ENCODE data around the gene CBLB.

The CBLB gene

GRCh38 chr3:105704726-105705410 is 163.9 kb downstream of the CBLB start:
- H3K4ac ChIP-seq (ENCODE audit: low read depth, low read length), result no peak overlapping the region
- no peak overlapping the region for H4K8ac ChIP-seq (ENCODE audit: low read depth, low read length)
- H4K12ac ChIP-seq (ENCODE audit: low read depth, low read length), result no peak overlapping the region
- WGBS (ENCODE audit: extremely low coverage, insufficient coverage, insufficient read length), result no CpG with 5 or more reads among the region's 4 CpGs
- peaks cover 9 to 11% of the 10 kb centered on the region in 2 experiments for H3K36me3 ChIP-seq (ENCODE audit: control insufficient read depth in 1 of 2, insufficient read depth in 2 of 2, low read length in 2 of 2)
- H2BK5ac ChIP-seq (ENCODE audit: low read depth, low read length, poor library complexity), result no peak overlapping the region
- no peak overlapping the region for H3K23ac ChIP-seq (ENCODE audit: low read length)
- DNase-seq, result no peak
- no peak overlapping the region for H2BK120ac ChIP-seq (ENCODE audit: insufficient read depth, low read length, poor library complexity)
- no peak overlapping the region for H3K9ac ChIP-seq (ENCODE audit: low read length)
- no peaks in the 10 kb centered on the region for H3K9me3 ChIP-seq (ENCODE audit: insufficient read depth, low read depth, low read length)
- no peak overlapping the region for H4K91ac ChIP-seq (ENCODE audit: low read depth, low read length)
- H3K4me2 ChIP-seq (ENCODE audit: low read length), result no peak overlapping the region
- H3K79me1 ChIP-seq (ENCODE audit: low read length), result no peaks in the 10 kb centered on the region
- H3K27me3 ChIP-seq (ENCODE audit: insufficient read depth, low read length), result no peaks in the 10 kb centered on the region
- no peak overlapping the region for H3K14ac ChIP-seq (ENCODE audit: low read length)
- H3K4me3 ChIP-seq (ENCODE audit: low read depth, low read length), result no peak overlapping the region
- H3K79me2 ChIP-seq (ENCODE audit: control insufficient read depth, insufficient read depth, low read length, poor library complexity), result no peaks in the 10 kb centered on the region
- H3K27ac ChIP-seq (ENCODE audit: low read depth, low read length), result no peak overlapping the region
- no peak overlapping the region for H2AFZ ChIP-seq (ENCODE audit: insufficient read depth, low read length, poor library complexity)
- H2BK12ac ChIP-seq (ENCODE audit: low read length), result no peak overlapping the region
- H3K4me1 ChIP-seq (ENCODE audit: control insufficient read depth in 1 of 2, insufficient read depth in 2 of 2, low read length in 2 of 2), result no peaks in the 10 kb centered on the region
- H3K18ac ChIP-seq (ENCODE audit: low read length), result no peak overlapping the region
- H2AK5ac ChIP-seq (ENCODE audit: low read length), result no peak overlapping the region

GRCh38 chr3:105700575-105700974 is 168.2 kb downstream of the CBLB start:
- H3K18ac ChIP-seq (ENCODE audit: low read length), result no peak overlapping the region
- H3K9ac ChIP-seq (ENCODE audit: low read length), result no peak overlapping the region
- no peaks in the 10 kb centered on the region for H3K9me3 ChIP-seq (ENCODE audit: insufficient read depth, low read depth, low read length)
- no peak overlapping the region for H2BK12ac ChIP-seq (ENCODE audit: low read length)
- H3K79me2 ChIP-seq (ENCODE audit: control insufficient read depth, insufficient read depth, low read length, poor library complexity), result no peaks in the 10 kb centered on the region
- peaks cover 9 to 11% of the 10 kb centered on the region in 2 experiments for H3K36me3 ChIP-seq (ENCODE audit: control insufficient read depth in 1 of 2, insufficient read depth in 2 of 2, low read length in 2 of 2)
- H4K12ac ChIP-seq (ENCODE audit: low read depth, low read length), result no peak overlapping the region
- H3K14ac ChIP-seq (ENCODE audit: low read length), result no peak overlapping the region
- H3K27ac ChIP-seq (ENCODE audit: low read depth, low read length), result no peak overlapping the region
- H3K4me2 ChIP-seq (ENCODE audit: low read length), result no peak overlapping the region
- no peak overlapping the region for H3K23ac ChIP-seq (ENCODE audit: low read length)
- no peak for DNase-seq
- no peak overlapping the region for H3K4ac ChIP-seq (ENCODE audit: low read depth, low read length)
- H3K4me1 ChIP-seq (ENCODE audit: control insufficient read depth in 1 of 2, insufficient read depth in 2 of 2, low read length in 2 of 2), result no peaks in the 10 kb centered on the region
- no peak overlapping the region for H2AK5ac ChIP-seq (ENCODE audit: low read length)
- no CpG with 5 or more reads among the region's 1 CpG for WGBS (ENCODE audit: extremely low coverage, insufficient coverage, insufficient read length)
- H3K4me3 ChIP-seq (ENCODE audit: low read depth, low read length), result no peak overlapping the region
- H4K8ac ChIP-seq (ENCODE audit: low read depth, low read length), result no peak overlapping the region
- H2BK120ac ChIP-seq (ENCODE audit: insufficient read depth, low read length, poor library complexity), result no peak overlapping the region
- H2BK5ac ChIP-seq (ENCODE audit: low read depth, low read length, poor library complexity), result no peak overlapping the region
- no peak overlapping the region for H2AFZ ChIP-seq (ENCODE audit: insufficient read depth, low read length, poor library complexity)
- no peak overlapping the region for H4K91ac ChIP-seq (ENCODE audit: low read depth, low read length)
- no peaks in the 10 kb centered on the region for H3K27me3 ChIP-seq (ENCODE audit: insufficient read depth, low read length)
- H3K79me1 ChIP-seq (ENCODE audit: low read length), result no peaks in the 10 kb centered on the region

GRCh38 chr3:105691633-105692032 is 177.2 kb downstream of the CBLB start:
- Histone ChIP-seq H2BK120ac (ENCODE audit: insufficient read depth, low read length, poor library complexity) (no peak overlapping the region), H3K27ac (ENCODE audit: low read depth, low read length) (no peak overlapping the region), H3K9ac (ENCODE audit: low read length) (no peak overlapping the region), H2AK5ac (ENCODE audit: low read length) (no peak overlapping the region), H3K9me3 (ENCODE audit: insufficient read depth, low read depth, low read length) (no peaks in the 10 kb centered on the region), H3K79me2 (ENCODE audit: control insufficient read depth, insufficient read depth, low read length, poor library complexity) (no peaks in the 10 kb centered on the region), H3K4me3 (ENCODE audit: low read depth, low read length) (no peak overlapping the region), H3K4me1 (ENCODE audit: control insufficient read depth in 1 of 2, insufficient read depth in 2 of 2, low read length in 2 of 2) (no peaks in the 10 kb centered on the region), H4K91ac (ENCODE audit: low read depth, low read length) (no peak overlapping the region), H2AFZ (ENCODE audit: insufficient read depth, low read length, poor library complexity) (no peak overlapping the region), H3K23ac (ENCODE audit: low read length) (no peak overlapping the region), H3K14ac (ENCODE audit: low read length) (no peak overlapping the region), H4K8ac (ENCODE audit: low read depth, low read length) (no peak overlapping the region), H2BK12ac (ENCODE audit: low read length) (no peak overlapping the region), H3K4me2 (ENCODE audit: low read length) (no peak overlapping the region), H3K36me3 (ENCODE audit: control insufficient read depth in 1 of 2, insufficient read depth in 2 of 2, low read length in 2 of 2) (peaks cover 0 to 2% of the 10 kb centered on the region in 2 experiments), H3K4ac (ENCODE audit: low read depth, low read length) (no peak overlapping the region), H3K27me3 (ENCODE audit: insufficient read depth, low read length) (no peaks in the 10 kb centered on the region), H3K79me1 (ENCODE audit: low read length) (no peaks in the 10 kb centered on the region), H4K12ac (ENCODE audit: low read depth, low read length) (no peak overlapping the region), H2BK5ac (ENCODE audit: low read depth, low read length, poor library complexity) (no peak overlapping the region), H3K18ac (ENCODE audit: low read length) (no peak overlapping the region)
- WGBS (ENCODE audit: extremely low coverage, insufficient coverage, insufficient read length), result no CpG with 5 or more reads among the region's 3 CpGs
- DNase-seq, result no peak

- no peak overlapping the region for H2BK120ac ChIP-seq (ENCODE audit: insufficient read depth, low read length, poor library complexity)
Measured at GRCh38 chr3:105691053-105691452, 177.8 kb downstream of the CBLB start.

More at GRCh38 chr3:105691053-105691452, 177.8 kb downstream of the CBLB start:
- H2BK5ac ChIP-seq (ENCODE audit: low read depth, low read length, poor library complexity), result no peak overlapping the region
- H3K9ac ChIP-seq (ENCODE audit: low read length), result no peak overlapping the region
- no peaks in the 10 kb centered on the region for H3K79me2 ChIP-seq (ENCODE audit: control insufficient read depth, insufficient read depth, low read length, poor library complexity)
- no peaks in the 10 kb centered on the region for H3K4me1 ChIP-seq (ENCODE audit: control insufficient read depth in 1 of 2, insufficient read depth in 2 of 2, low read length in 2 of 2)
- H2BK12ac ChIP-seq (ENCODE audit: low read length), result no peak overlapping the region
- H2AK5ac ChIP-seq (ENCODE audit: low read length), result no peak overlapping the region
- H3K4me2 ChIP-seq (ENCODE audit: low read length), result no peak overlapping the region
- H3K4me3 ChIP-seq (ENCODE audit: low read depth, low read length), result no peak overlapping the region
- peaks cover 0 to 2% of the 10 kb centered on the region in 2 experiments for H3K36me3 ChIP-seq (ENCODE audit: control insufficient read depth in 1 of 2, insufficient read depth in 2 of 2, low read length in 2 of 2)
- no peak overlapping the region for H3K23ac ChIP-seq (ENCODE audit: low read length)
- no peaks in the 10 kb centered on the region for H3K79me1 ChIP-seq (ENCODE audit: low read length)
- H4K91ac ChIP-seq (ENCODE audit: low read depth, low read length), result no peak overlapping the region
- H3K18ac ChIP-seq (ENCODE audit: low read length), result no peak overlapping the region
- H3K9me3 ChIP-seq (ENCODE audit: insufficient read depth, low read depth, low read length), result no peaks in the 10 kb centered on the region
- no peak overlapping the region for H3K14ac ChIP-seq (ENCODE audit: low read length)
- H4K12ac ChIP-seq (ENCODE audit: low read depth, low read length), result no peak overlapping the region
- no peak overlapping the region for H3K4ac ChIP-seq (ENCODE audit: low read depth, low read length)
- H3K27ac ChIP-seq (ENCODE audit: low read depth, low read length), result no peak overlapping the region
- no peaks in the 10 kb centered on the region for H3K27me3 ChIP-seq (ENCODE audit: insufficient read depth, low read length)
- H4K8ac ChIP-seq (ENCODE audit: low read depth, low read length), result no peak overlapping the region
- H2AFZ ChIP-seq (ENCODE audit: insufficient read depth, low read length, poor library complexity), result no peak overlapping the region
- DNase-seq, result no peak

Measured in trophoblast cell (in vitro differentiated cells and primary cell).